HEK293 (cell line): ENCODE data around the gene PTDSS2.

Experiments used
- CTCF ChIA-PET: fragments of 350-600 bp; formaldehyde crosslinking; extraction: SDS; loops from one replicate; lab custom pipeline; 2021; ENCODE audit warnings: antibody characterized with exemption; lab: Yijun Ruan, JAX
- POLR2A ChIA-PET: fragments of 300-600 bp; formaldehyde crosslinking; extraction: SDS; loops from one replicate; lab custom pipeline; 2020; ENCODE audit warnings: antibody characterized with exemption, inconsistent platforms; lab: Yijun Ruan, JAX
- H3K27ac ChIP-seq: fragments of 200-500 bp; sonication (Bioruptor generic); 2 replicates; pipeline ENCODE4 v1.5.1; 2014; ENCODE audit warnings: low read depth, low read length, control low read depth, inconsistent platforms; ENCODE audit errors: extremely low read depth
- H3K36me3 ChIP-seq, 2 experiments: fragments of 200-500 bp in 1 of 2; sonication (Bioruptor generic) in 1 of 2; 1 replicate in 1 of 2; 2 replicates in 1 of 2; pipeline ENCODE4 v1.5.1; 2014 to 2017; ENCODE audit warnings: inconsistent platforms in 2 of 2, low read length in 2 of 2; ENCODE audit not compliant: control insufficient read depth in 2 of 2, insufficient read depth in 1 of 2
- H3K4me1 ChIP-seq: fragments of 200-500 bp; sonication (Bioruptor generic); 2 replicates; pipeline ENCODE4 v1.5.1; 2014; ENCODE audit warnings: mild to moderate bottlenecking, low read length, inconsistent platforms; ENCODE audit not compliant: control insufficient read depth, insufficient read depth
- H3K4me3 ChIP-seq: 2 replicates; pipeline ENCODE4 v1.5.1; 2011; ENCODE audit warnings: low read depth, mild to moderate bottlenecking, control low read depth, low read length, moderate library complexity
- H3K9me3 ChIP-seq: fragments of 200-500 bp; sonication (Bioruptor generic); 2 replicates; pipeline ENCODE4 v1.5.1; 2014; ENCODE audit warnings: low read depth, low read length, inconsistent platforms; ENCODE audit not compliant: control insufficient read depth, insufficient read depth
- SP3 ChIP-seq: fragments of 450-650 bp; formaldehyde crosslinking; IDR thresholded peaks from 2 replicates; pipeline ENCODE4 v1.5.1; 2016; ENCODE audit warnings: missing biosample characterization, missing genetic modification characterization
- TCF7L2 ChIP-seq: IDR thresholded peaks from 2 replicates; pipeline ENCODE4 v1.6.1; 2011; ENCODE audit warnings: low read depth, mild to moderate bottlenecking, inconsistent platforms, low read length, moderate library complexity, borderline replicate concordance
- YY2 ChIP-seq: fragments of 450-650 bp; formaldehyde crosslinking; IDR thresholded peaks from 2 replicates; pipeline ENCODE4 v1.5.1; 2016; ENCODE audit warnings: missing biosample characterization, missing genetic modification characterization
- ZBTB21 ChIP-seq: fragments of 450-650 bp; formaldehyde crosslinking; IDR thresholded peaks from 2 replicates; pipeline ENCODE4 v1.5.1; 2017; ENCODE audit warnings: missing biosample characterization, missing genetic modification characterization
- ZBTB7A ChIP-seq: fragments of 450-650 bp; formaldehyde crosslinking; IDR thresholded peaks from 2 replicates; pipeline ENCODE4 v1.5.1; 2016; ENCODE audit warnings: low read depth, missing biosample characterization, missing genetic modification characterization
- ZBTB8A ChIP-seq: fragments of 450-650 bp; formaldehyde crosslinking; IDR thresholded peaks from 2 replicates; pipeline ENCODE4 v1.5.1; 2016; ENCODE audit warnings: missing biosample characterization, missing genetic modification characterization
- ZFHX2 ChIP-seq: fragments of 450-650 bp; formaldehyde crosslinking; conservative IDR thresholded peaks from 2 replicates; pipeline ENCODE4 v1.5.1; 2016; ENCODE audit warnings: missing biosample characterization, missing genetic modification characterization
- ZFP41 ChIP-seq: fragments of 450-650 bp; formaldehyde crosslinking; IDR thresholded peaks from 2 replicates; pipeline ENCODE4 v1.5.1; 2016; ENCODE audit warnings: missing biosample characterization, missing genetic modification characterization, borderline replicate concordance
- ZNF202 ChIP-seq: fragments of 450-650 bp; formaldehyde crosslinking; IDR thresholded peaks from 2 replicates; pipeline ENCODE4 v1.5.1; 2016; ENCODE audit warnings: missing biosample characterization, missing genetic modification characterization, borderline replicate concordance
- ZNF266 ChIP-seq: fragments of 450-650 bp; formaldehyde crosslinking; IDR thresholded peaks from 2 replicates; pipeline ENCODE4 v1.5.1; 2016; ENCODE audit warnings: missing biosample characterization, missing genetic modification characterization, low read depth
- ZNF311 ChIP-seq: fragments of 450-650 bp; formaldehyde crosslinking; IDR thresholded peaks from 2 replicates; pipeline ENCODE4 v1.5.1; 2017; ENCODE audit warnings: missing biosample characterization, missing genetic modification characterization, borderline replicate concordance
- ZNF366 ChIP-seq: fragments of 450-650 bp; formaldehyde crosslinking; conservative IDR thresholded peaks from 2 replicates; pipeline ENCODE4 v1.5.1; 2016; ENCODE audit warnings: missing biosample characterization, missing genetic modification characterization
- ZNF433 ChIP-seq: fragments of 450-650 bp; formaldehyde crosslinking; IDR thresholded peaks from 2 replicates; pipeline ENCODE4 v1.5.1; 2016; ENCODE audit warnings: missing biosample characterization, missing genetic modification characterization, low read depth
- ZNF501 ChIP-seq: fragments of 450-650 bp; formaldehyde crosslinking; IDR thresholded peaks from 2 replicates; pipeline ENCODE4 v1.5.1; 2016; ENCODE audit warnings: missing biosample characterization, missing genetic modification characterization
- ZNF555 ChIP-seq: fragments of 450-650 bp; formaldehyde crosslinking; conservative IDR thresholded peaks from 2 replicates; pipeline ENCODE4 v1.5.1; 2017; ENCODE audit warnings: missing biosample characterization, mild to moderate bottlenecking, missing genetic modification characterization, inconsistent platforms
- ZNF571 ChIP-seq: fragments of 450-650 bp; formaldehyde crosslinking; IDR thresholded peaks from 2 replicates; pipeline ENCODE4 v1.5.0; 2017; ENCODE audit warnings: missing biosample characterization, missing genetic modification characterization
- ZNF623 ChIP-seq: fragments of 450-650 bp; formaldehyde crosslinking; IDR thresholded peaks from 2 replicates; pipeline ENCODE4 v1.5.1; 2016; ENCODE audit warnings: missing biosample characterization, missing genetic modification characterization
- ZNF660 ChIP-seq: fragments of 450-650 bp; IDR thresholded peaks from 2 replicates; pipeline ENCODE4 v1.5.1; 2018; ENCODE audit warnings: missing biosample characterization, mild to moderate bottlenecking, missing genetic modification characterization
- ZNF707 ChIP-seq: fragments of 450-650 bp; formaldehyde crosslinking; IDR thresholded peaks from 2 replicates; pipeline ENCODE4 v1.5.1; 2016; ENCODE audit warnings: missing biosample characterization, missing genetic modification characterization
- ZNF776 ChIP-seq: fragments of 450-650 bp; formaldehyde crosslinking; IDR thresholded peaks from 2 replicates; pipeline ENCODE4 v1.5.0; 2017; ENCODE audit warnings: missing biosample characterization, missing genetic modification characterization, borderline replicate concordance
- ZSCAN4 ChIP-seq: fragments of 450-650 bp; formaldehyde crosslinking; IDR thresholded peaks from 2 replicates; pipeline ENCODE4 v1.5.1; 2017; ENCODE audit warnings: missing biosample characterization, missing genetic modification characterization
- ZXDB ChIP-seq: fragments of 450-650 bp; formaldehyde crosslinking; IDR thresholded peaks from 2 replicates; pipeline ENCODE4 v1.5.1; 2016; ENCODE audit warnings: missing biosample characterization, missing genetic modification characterization
- TF ChIP-seq, protein P1 (sequence below): fragments of 450-650 bp; formaldehyde crosslinking; IDR thresholded peaks from 2 replicates; pipeline ENCODE4 v1.5.1; 2016; ENCODE audit warnings: missing biosample characterization, missing genetic modification characterization

The PTDSS2 gene

DNA sequence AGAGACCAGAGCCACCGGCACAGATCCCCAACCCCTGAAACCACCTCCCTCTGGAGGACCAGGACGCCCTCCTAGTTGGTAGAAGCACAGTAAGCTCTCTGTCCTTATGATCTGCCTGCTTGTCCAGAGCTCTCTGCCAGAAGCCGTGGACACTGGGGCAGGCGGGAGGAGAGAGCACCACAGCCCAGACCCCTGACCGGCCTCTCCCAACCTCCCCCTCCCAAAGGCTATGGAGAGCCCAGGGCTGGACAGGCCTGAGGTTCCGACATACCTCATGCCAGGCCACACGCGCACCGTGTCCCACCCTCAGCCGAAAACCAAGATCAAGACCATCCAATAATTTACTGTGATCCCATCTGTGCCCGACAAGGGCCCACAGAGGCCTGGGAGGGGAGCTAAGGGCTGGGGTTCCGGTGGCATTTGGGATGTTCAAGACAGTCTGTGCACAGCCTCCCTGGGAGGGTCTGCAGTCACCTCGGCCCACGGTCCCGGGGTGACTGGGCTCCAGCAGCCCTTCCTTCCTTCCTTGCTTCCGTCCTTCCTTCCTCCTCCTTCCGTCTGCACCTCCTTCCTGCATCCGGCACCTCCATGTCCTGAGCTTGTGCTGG is 81.9 kb downstream of the PTDSS2 start (continued):
- TF ChIP-seq ZSCAN4 (tag by site-specific recombination): no peak
- no peak for TF ChIP-seq ZBTB7A (tag by site-specific recombination)
- no peak for TF ChIP-seq YY2 (tag by site-specific recombination)
- no peak for TF ChIP-seq ZNF571 (tag by site-specific recombination)
- TF ChIP-seq ZNF433 (tag by site-specific recombination): no peak
- TF ChIP-seq ZNF776 (tag by site-specific recombination): no peak
- no peak for TF ChIP-seq ZNF501

DNA sequence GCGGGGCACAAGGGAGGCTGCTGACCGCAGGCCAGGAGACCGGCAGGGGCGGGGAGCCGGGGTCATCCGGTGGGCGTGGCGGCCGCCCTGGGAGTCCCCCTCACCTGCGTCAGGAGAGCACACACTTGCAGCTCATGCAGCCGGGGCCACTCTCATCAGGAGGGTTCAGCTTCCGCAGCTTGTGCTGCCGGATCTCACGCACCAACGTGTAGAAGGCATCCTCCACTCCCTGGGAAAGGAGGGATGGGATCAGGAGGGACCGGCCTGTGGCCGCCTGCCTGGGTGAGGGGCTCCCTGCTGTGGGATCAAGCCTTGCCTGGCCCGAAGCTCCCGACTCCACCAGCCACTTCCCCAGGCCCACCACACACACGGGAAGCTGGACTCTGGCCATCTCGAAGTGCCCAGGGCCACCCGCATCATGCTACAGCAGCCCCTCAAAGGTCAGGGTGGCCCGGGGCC is 82.5 kb downstream of the PTDSS2 start:
- no peak overlapping the region for H3K4me3 ChIP-seq
- ChIA-PET POLR2A (interaction anchor here (0.5 kb wide), 1 partner anchor 281 kb away, joined by 3 read pairs; no protein-coding TSS in a partner anchor), CTCF (interaction anchor here (1.1 to 1.5 kb wide), 2 partner anchors 12 to 13 kb away, joined by 3 to 8 read pairs; no protein-coding TSS in a partner anchor)
- no peak overlapping the region for H3K27ac ChIP-seq
- no peaks in the 10 kb centered on the region for H3K9me3 ChIP-seq
- peaks cover 0 to 50% of the 10 kb centered on the region in 2 experiments; a peak in 1 of 3 replicates for H3K36me3 ChIP-seq
- no peak for TF ChIP-seq ZNF623 (tag by site-specific recombination)
- TF ChIP-seq ZNF366 (tag by site-specific recombination): 0 out of 2 replicates have a peak, but pooled peaks have one; percentile 17
- TF ChIP-seq ZFHX2 (tag by site-specific recombination): no peak
- H3K4me1 ChIP-seq: no peaks in the 10 kb centered on the region

DNA sequence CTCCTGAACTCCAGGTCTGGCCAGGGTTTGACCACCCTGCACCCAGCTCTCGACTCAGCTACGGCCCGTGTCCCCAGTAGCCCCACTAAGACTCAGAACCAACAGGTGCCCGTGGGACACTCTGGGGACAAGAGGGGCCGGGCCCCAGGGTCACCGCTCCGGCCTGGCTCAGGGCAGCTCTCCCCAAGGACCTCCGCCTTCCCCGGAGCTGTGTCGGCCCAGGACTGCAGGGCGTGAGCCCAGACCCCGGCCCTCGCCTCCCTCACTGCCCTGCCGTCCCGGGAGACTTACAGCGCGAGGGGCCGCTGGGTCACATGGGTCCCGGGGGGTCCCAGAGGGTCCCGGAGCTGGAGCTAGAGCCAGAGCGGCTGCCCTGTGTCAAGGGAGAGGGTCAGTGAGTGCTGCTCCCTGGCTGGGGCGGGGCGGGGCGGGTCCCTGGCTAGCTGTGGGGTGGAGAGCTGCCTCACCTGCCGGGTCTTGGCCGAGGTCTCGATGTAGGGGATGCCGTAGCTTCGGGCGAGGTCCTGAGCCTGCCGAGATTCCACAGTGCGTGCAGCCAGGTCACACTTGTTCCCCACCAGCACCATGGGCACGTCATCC is 83.0 kb downstream of the PTDSS2 start:
- Histone ChIP-seq H3K4me3 (no peak overlapping the region), H3K36me3 (peaks cover 0 to 50% of the 10 kb centered on the region in 2 experiments; a peak in 1 of 3 replicates), H3K27ac (no peak overlapping the region), H3K9me3 (no peaks in the 10 kb centered on the region), H3K4me1 (no peaks in the 10 kb centered on the region)
- ChIA-PET CTCF (interaction anchor here (0.6 to 1.1 kb wide), 2 partner anchors 13 to 257 kb away, joined by 3 to 4 read pairs; no protein-coding TSS in a partner anchor), POLR2A (interaction anchor here (0.5 kb wide), 1 partner anchor 280 kb away, joined by 3 read pairs; no protein-coding TSS in a partner anchor)
- TF ChIP-seq SP3 (tag by site-specific recombination) (no peak), ZBTB21 (no peak), ZBTB8A (tag by site-specific recombination) (no peak), ZFP41 (no peak), ZNF707 (no peak), ZNF660 (tag by site-specific recombination) (no peak), TCF7L2 (no peak), ZNF311 (no peak), ZXDB (tag by site-specific recombination) (no peak), ZNF266 (no peak), ZNF555 (tag by site-specific recombination) (no peak), ZNF202 (no peak)
- TF ChIP-seq, protein P1, sequence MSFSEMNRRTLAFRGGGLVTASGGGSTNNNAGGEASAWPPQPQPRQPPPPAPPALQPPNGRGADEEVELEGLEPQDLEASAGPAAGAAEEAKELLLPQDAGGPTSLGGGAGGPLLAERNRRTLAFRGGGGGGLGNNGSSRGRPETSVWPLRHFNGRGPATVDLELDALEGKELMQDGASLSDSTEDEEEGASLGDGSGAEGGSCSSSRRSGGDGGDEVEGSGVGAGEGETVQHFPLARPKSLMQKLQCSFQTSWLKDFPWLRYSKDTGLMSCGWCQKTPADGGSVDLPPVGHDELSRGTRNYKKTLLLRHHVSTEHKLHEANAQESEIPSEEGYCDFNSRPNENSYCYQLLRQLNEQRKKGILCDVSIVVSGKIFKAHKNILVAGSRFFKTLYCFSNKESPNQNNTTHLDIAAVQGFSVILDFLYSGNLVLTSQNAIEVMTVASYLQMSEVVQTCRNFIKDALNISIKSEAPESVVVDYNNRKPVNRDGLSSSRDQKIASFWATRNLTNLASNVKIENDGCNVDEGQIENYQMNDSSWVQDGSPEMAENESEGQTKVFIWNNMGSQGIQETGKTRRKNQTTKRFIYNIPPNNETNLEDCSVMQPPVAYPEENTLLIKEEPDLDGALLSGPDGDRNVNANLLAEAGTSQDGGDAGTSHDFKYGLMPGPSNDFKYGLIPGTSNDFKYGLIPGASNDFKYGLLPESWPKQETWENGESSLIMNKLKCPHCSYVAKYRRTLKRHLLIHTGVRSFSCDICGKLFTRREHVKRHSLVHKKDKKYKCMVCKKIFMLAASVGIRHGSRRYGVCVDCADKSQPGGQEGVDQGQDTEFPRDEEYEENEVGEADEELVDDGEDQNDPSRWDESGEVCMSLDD (tag by site-specific recombination): no peak
